OCI-LY7 (cell line): ENCODE measurements around the gene ERVK3-1.
"Not testable (repeated sequence)": the region's sequence is repeated elsewhere in the genome, so short reads cannot be mapped to it uniquely, and the experiment has no call there.

ENCODE experiments used
- CTCF ChIP-seq: fragments of 200-600 bp; sonication (generic); conservative IDR thresholded peaks from 2 replicates; pipeline ENCODE4 v1.5.1; 2014; ENCODE audit warnings: mild to moderate bottlenecking, antibody characterized with exemption, low read length, moderate library complexity, mixed read lengths
- EZH2phosphoT487 ChIP-seq: fragments of 200-600 bp; sonication (generic); IDR thresholded peaks from 2 replicates; pipeline ENCODE4 v1.6.1; 2018; ENCODE audit warnings: low read depth, borderline replicate concordance, mild to moderate bottlenecking, mixed run types, antibody characterized with exemption, low read length, moderate library complexity, mixed read lengths

GRCh38 chr19:58258259-58258658 lies 46.9 kb upstream of the ERVK3-1 start:
- not testable (repeated sequence) for TF ChIP-seq EZH2phosphoT487, CTCF
